Stimulated activated CD8-positive, alpha-beta memory T cell treated with anti-CD3 and anti-CD28 coated beads, Interleukin-4, amount 100 ng/mL, for 24 hours (primary cell): Measurements from ENCODE around the gene ZNF232.
"Not testable (repeated sequence)": the region's sequence is repeated elsewhere in the genome, so short reads cannot be mapped to it uniquely, and the experiment has no call there.

ENCODE experiments used
- DNase-seq: peaks from one replicate; pipeline ENCODE4 v3.0.0-alpha.2; 2020; ENCODE audit warnings: low read depth

Gene ZNF232

GRCh38 chr17:5111402-5112204 is at the start of gene ZNF232:
Gene ZNF232, minus strand, starts transcription at chr17:5111878. Its CDS starts 56 bp downstream, at chr17:5111822.
- peak; percentile 91 for DNase-seq

DNA sequence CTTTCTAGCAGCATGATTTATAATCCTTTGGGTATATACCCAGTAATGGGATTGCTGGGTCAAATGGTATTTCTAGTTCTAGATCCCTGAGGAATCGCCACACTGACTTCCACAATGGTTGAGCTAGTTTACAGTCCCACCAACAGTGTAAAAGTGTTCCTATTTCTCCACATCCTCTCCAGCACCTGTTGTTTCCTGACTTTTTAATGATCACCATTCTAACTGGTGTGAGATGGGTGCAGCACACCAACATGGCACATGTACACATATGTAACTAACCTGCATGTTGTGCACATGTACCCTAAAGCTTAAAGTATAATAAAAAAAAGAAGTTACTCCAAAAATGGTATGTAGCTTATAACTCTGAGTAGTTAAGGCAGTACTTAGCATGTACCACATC is 49.0 kb upstream of the ZNF232 start:
- DNase-seq, result not testable (repeated sequence)

GRCh38 chr17:5146122-5146521 is 34.4 kb upstream of the ZNF232 start:
- DNase-seq, result not testable (repeated sequence)

DNA sequence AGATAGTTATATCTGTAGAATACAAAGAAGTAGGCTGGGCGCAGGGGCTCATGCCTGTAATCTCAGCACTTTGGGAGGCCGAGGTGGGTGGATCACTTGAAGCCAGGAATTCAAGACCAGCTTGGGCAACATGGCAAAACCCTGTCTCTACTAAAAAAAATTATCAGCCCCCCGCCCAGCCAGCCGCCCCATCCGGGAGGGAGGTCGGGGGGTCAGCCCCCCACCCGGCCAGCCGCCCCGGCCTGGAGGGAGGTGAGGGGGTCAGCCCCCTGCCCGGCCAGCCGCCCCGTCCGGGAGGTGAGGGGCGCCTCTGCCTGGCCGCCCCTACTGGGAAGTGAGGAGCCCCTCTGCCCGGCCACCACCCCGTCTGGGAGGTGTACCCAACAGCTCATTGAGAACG is 31.2 kb upstream of the ZNF232 start:
- DNase-seq, result not testable (repeated sequence)

GRCh38 chr17:5139458-5139732 is 27.7 kb upstream of the ZNF232 start:
- no peak for DNase-seq

- no peak for DNase-seq
These were observed 27.2 kb upstream of the ZNF232 start for GRCh38 chr17:5138616-5139457.

GRCh38 chr17:5138198-5138544 is 26.5 kb upstream of the ZNF232 start:
- DNase-seq, result not testable (repeated sequence)

GRCh38 chr17:5137511-5138197 is 26.0 kb upstream of the ZNF232 start:
- not testable (repeated sequence) for DNase-seq

DNA sequence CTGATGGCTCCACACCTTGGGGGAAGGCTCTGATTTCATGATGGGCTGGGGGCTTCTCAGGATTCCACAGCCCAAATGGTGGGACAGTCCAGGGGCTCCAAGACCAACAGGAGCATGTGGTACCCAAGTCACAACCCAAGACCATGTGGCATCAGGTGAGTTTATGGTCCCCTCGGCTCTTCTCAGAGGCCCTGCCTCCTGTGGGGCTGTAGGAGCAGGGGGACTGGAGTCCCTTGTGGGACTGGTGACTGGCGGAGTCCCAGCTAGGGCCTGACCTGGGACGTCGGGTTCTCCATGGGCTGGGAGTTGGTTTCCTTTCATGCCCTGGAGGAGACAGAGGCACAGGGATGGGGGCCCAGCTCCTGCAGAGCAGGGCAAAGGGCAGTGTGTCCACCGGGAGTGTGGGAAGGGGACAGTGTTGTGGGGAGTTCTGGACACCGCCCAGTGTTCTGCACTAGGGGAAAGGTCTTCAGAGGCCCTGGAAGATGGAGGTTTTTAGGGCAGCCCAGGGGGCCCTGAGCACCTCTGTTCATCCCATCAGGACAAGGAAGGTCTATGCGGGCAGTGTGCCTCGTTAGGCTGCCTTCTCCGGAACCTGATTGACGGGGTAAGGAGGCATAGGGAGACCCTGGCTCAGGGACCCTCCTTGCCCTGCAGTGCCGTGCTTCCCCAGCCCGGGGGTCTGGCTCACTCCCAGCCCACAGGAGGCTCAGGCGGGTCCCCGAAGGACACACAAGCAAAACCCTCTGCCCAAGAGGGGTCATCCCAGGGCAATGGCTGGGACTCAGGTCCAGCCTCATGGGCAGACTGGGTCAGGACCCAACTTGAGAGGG is 25.1 kb upstream of the ZNF232 start:
- DNase-seq, result not testable (repeated sequence)

- DNase-seq, result no peak
These were observed 24.3 kb upstream of the ZNF232 start for GRCh38 chr17:5135726-5136579.

GRCh38 chr17:5135131-5135712 is 23.5 kb upstream of the ZNF232 start:
- DNase-seq, result not testable (repeated sequence)

GRCh38 chr17:5134571-5134970 is 22.9 kb upstream of the ZNF232 start:
- DNase-seq, result not testable (repeated sequence)

- not testable (repeated sequence) for DNase-seq
These were observed 22.3 kb upstream of the ZNF232 start for GRCh38 chr17:5133961-5134360.

DNA sequence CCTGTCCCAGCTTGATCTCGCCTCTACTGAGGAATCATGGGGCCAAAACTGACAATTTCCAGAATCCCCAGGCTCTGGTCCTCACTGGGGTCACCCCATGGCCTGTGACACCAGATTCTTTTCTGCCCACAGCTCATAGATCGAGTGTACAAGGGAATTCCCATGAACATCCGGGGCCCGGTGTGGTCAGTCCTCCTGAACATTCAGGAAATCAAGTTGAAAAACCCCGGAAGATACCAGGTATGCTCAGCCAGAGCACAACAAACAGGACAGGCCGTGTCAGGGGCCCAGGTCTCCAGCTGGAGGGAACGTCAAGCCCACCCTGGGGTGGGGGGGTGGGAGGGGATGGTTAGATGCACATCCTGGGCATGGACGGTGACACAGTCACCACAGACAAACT is 21.6 kb upstream of the ZNF232 start:
- DNase-seq, result no peak

DNA sequence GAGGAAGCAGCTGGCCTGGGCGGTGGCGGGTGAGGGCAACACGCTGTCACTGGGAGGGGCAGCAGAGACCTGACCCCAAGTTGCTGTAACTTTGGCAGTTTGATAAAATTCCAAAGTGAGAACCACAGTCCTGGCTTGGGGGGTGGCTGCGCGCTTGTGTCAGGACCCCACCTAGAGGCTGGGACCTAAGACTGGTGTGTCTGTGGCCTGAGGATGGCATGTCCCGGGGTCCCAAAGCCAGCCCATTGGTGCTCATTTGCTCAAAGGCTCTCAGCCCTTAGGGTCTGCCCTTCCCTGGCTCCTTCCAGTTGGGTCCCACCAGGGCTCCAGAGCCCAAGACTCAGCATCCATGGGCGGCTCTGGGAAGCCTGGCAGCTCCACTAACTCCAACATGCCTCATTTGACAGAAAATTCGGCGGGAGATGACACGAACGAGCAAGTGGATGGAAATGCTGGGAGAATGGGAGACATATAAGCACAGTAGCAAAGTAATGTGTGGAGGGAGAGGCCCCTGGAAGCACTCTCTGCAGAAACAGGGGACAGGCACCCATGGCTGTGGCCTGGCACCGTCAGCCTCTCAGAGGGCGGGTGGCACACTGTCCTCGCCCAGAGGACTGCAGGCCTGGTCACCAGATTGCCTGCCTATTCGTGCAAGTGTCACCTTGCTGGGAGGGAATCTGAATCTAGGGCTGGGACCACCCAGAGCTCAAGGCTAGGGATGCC is 21.0 kb upstream of the ZNF232 start:
- DNase-seq, result not testable (repeated sequence)

GRCh38 chr17:5131799-5132502 is 20.3 kb upstream of the ZNF232 start:
- not testable (repeated sequence) for DNase-seq

DNA sequence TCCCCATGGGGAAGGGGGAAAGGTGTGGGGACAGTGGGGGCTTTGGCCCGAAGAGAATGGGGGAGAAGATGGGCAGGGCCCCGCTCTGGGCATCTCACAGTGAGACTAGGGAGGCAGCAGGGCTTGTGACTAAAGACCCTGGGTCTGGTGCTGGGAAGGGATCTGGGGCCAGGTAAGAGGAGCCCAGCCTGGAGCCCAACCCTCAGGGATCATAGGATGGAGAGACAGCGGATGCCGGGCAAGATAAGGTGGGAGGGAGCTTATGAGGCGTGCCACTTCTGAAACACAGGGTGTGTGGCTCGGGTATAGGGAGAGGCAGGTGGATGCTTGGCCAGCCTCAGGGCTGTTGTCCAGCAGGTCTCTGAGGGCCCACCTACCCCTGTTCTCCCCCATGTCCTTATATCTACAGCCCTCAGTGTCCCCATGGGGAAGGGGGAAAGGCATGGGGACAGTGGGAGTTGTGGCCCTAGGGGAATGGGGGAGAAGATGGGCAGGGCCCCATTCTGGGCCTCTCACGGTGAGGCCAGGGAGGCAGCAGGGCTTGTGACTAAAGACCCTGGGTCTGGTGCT is 19.6 kb upstream of the ZNF232 start:
- no peak for DNase-seq

DNA sequence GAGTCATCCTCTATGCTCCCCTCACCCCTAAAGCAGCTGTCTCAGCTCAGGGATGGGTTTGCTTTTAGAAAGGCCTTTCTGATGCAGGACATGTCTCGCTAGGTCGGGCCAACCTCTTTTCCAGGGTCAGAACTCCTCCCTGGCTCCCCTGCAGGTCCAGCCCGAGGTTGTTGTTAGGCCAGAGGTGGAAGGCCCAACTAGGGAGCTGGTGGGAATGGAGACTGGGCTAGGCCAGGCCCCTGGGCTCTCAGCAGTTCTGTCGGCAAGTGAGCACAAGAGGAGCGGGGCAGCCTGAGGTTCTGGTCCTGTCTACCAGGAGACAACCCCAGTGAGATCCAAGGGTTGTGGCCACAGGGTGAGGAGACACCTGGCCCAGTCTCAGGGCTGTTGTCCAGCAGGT is 19.0 kb upstream of the ZNF232 start:
- DNase-seq, result not testable (repeated sequence)

GRCh38 chr17:5130261-5130660 is 18.6 kb upstream of the ZNF232 start:
- not testable (repeated sequence) for DNase-seq
